Peyer's patch (tissue), 4 donors: ENCODE measurements around the gene ZNF697. TPM values are rescaled to one million over a fixed set of nuclear protein-coding genes. Genes with fewer than 3 reads are reported as not detected.
"Not testable (repeated sequence)": the region's sequence is repeated elsewhere in the genome, so short reads cannot be mapped to it uniquely, and the experiment has no call there.

Experiments
- DNase-seq, 3 donors: peaks; one replicate each; pipeline ENCODE4 v3.0.0-alpha.2; 2017 to 2019
- H3K27ac ChIP-seq, 4 donors: fragments of 200-600 bp; sonication (generic); one replicate each; pipeline ENCODE4 v1.5.1; 2016 to 2019
- H3K27me3 ChIP-seq, 2 donors: fragments of 200-600 bp; sonication (generic); one replicate each; pipeline ENCODE4 v1.5.1; 2019
- H3K36me3 ChIP-seq, 3 donors: fragments of 200-600 bp; sonication (generic); one replicate each; pipeline ENCODE4 v1.5.1; 2016 to 2019
- H3K4me1 ChIP-seq, 4 donors: fragments of 200-600 bp; sonication (generic); one replicate each; pipeline ENCODE4 v1.5.1; 2016 to 2019
- H3K4me3 ChIP-seq, 4 donors: fragments of 200-600 bp; sonication (generic); 1 replicate in 3 of 4; 2 replicates in 1 of 4; pipeline ENCODE4 v1.5.1; 2016 to 2019; ENCODE audit warnings: mild to moderate bottlenecking in 1 of 4
- H3K9me3 ChIP-seq, 4 donors: fragments of 200-600 bp; sonication (generic); one replicate each; pipeline ENCODE4 v1.5.1; 2016 to 2019; ENCODE audit warnings: mild to moderate bottlenecking in 1 of 4
- POLR2A ChIP-seq, 2 donors: fragments of 450-650 bp; IDR thresholded peaks; one replicate each; pipeline ENCODE4 v1.5.1; 2017; ENCODE audit warnings: antibody characterized with exemption in 2 of 2, mild to moderate bottlenecking in 2 of 2, moderate library complexity in 2 of 2
- total RNA-seq, 4 donors: library from RNA; depleted of rRNA; stranded (reverse); fragments of >200 nt; gene quantifications; one replicate each; pipeline ENCODE4 v1.1.0, GENCODE V29; 2016
- TF ChIP-seq, protein P1 (sequence below), 6 experiments: fragments of 450-650 bp in 4 of 6; fragments of 200-600 bp in 2 of 6; sonication (generic) in 1 of 6; IDR thresholded peaks; one replicate each; pipeline ENCODE4 v1.5.1; 2017 to 2019; ENCODE audit warnings: antibody characterized with exemption in 6 of 6, mild to moderate bottlenecking in 3 of 6, moderate library complexity in 1 of 6

ZNF697 gene
- 1 to 10 TPM; 4.4 to 6.3 (median 5.0) TPM for total RNA-seq

DNA sequence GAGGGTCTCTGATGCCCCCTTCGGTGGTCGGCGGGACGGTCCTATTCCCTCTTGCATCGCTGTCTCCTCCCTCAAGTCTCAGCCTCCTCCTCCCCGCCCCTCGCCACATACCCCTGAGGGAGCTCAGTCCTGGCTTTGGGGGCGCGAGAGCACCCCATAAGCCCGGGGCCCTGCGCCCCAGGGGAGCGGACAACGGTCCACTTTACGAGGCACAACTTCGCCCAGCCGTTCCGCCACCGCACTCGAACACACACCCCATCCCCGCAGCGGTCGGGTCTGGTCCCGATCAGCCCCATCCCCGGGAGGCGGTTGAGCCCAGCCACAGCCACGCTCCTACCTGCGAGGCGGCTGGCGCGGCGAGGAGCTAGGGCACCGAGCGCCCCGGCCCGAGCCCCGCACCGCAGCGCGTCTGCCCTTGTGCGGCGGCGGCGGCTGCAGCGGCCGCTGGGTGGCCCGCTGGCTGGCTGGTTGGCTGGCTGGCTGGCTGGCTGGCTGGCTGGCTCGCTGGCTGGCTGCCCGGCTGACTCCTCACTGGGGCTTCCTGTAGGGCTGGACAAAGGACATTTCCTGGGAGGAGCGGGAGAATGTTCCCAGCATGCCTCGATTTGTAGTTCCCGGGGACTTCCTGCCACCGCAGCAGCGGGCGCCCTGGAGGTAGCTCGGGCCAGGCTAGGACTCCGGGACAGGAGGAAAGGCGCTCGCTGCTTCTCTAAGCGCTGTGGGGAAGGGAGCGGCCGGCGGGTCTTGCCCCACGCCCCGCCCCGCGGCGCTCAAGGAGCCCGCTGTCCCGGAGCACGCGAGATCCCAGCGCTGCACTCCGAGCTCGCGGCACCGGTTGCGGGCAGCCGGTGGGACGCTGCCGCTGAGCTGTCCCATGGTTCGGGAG lies at the start of gene ZNF697:
ZNF697 (minus strand) TSS at position 533 of the 886 bp plus-strand sequence. CDS start 22,166 bp downstream, outside the sequence.
- Histone ChIP-seq H3K36me3 (no peaks in the 10 kb centered on the region), H3K4me1 (peaks cover 0 to 9% (median 4%) of the 10 kb centered on the region in 4 donors), H3K4me3 (peak within 1 kb of the TSS; percentile 49 to 92 (median 73)), H3K27me3 (no peaks in the 10 kb centered on the region), H3K27ac (peak within 1 kb of the TSS; percentile 67 to 87 (median 78)), H3K9me3 (no peaks in the 10 kb centered on the region)
- peak; percentile 69 to 82 for TF ChIP-seq POLR2A (IDR thresholded peaks at IDR 0.05)
- TF ChIP-seq, protein P1, sequence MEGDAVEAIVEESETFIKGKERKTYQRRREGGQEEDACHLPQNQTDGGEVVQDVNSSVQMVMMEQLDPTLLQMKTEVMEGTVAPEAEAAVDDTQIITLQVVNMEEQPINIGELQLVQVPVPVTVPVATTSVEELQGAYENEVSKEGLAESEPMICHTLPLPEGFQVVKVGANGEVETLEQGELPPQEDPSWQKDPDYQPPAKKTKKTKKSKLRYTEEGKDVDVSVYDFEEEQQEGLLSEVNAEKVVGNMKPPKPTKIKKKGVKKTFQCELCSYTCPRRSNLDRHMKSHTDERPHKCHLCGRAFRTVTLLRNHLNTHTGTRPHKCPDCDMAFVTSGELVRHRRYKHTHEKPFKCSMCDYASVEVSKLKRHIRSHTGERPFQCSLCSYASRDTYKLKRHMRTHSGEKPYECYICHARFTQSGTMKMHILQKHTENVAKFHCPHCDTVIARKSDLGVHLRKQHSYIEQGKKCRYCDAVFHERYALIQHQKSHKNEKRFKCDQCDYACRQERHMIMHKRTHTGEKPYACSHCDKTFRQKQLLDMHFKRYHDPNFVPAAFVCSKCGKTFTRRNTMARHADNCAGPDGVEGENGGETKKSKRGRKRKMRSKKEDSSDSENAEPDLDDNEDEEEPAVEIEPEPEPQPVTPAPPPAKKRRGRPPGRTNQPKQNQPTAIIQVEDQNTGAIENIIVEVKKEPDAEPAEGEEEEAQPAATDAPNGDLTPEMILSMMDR (IDR thresholded peaks at IDR 0.05): peak in 3 of 6 experiments; percentile 52 to 74 (median 60)
- DNase-seq: peak; percentile 60 to 98 (median 96)

DNA sequence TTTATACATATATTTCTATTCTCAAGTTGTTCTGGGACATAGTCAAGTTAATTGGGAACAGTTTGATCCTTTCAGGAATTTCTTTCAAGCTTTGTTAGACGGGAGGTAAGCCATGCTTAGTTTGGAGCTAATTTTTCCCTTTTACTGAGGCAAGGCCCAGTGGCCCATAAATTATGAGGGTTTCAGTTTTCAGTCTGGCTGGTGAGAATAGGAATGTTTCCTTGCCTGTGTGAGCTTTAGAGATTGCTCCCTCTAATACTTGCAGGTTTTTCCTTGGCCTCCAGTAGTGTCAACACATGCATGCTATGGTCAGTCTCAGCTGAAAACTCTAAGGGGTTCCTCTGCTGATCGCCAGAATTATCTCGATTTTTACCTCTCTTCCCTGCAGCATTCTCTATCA lies 49.5 kb upstream of the ZNF697 start:
- Histone ChIP-seq H3K9me3 (peaks cover 0 to 9% (median 4%) of the 10 kb centered on the region in 4 donors), H3K4me1 (no peaks in the 10 kb centered on the region), H3K27me3 (no peaks in the 10 kb centered on the region), H3K36me3 (no peaks in the 10 kb centered on the region), H3K27ac (no peak overlapping the region), H3K4me3 (no peak overlapping the region)
- no peak for DNase-seq
- TF ChIP-seq, protein P1 (IDR thresholded peaks at IDR 0.05): no peak
- no peak for TF ChIP-seq POLR2A (IDR thresholded peaks at IDR 0.05)

DNA sequence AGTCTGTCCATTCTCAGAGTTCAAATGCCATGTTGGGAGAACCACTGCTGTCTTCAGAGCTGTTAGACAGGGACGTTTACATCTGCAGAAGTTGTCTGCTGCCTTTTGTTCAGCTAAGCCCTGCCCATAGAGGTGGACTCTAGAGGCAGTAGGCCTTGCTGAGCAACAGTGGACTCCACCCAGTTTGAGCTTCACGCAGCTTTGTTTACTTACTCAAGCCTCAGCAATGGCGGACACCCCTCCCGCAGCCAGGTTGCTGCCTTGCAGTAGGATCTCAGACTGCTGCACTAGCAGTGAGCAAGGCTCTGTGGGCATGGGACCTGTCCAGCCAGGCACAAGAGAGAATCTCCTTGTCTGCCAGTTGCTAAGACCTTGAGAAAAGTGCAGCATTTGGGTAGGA lies 48.8 kb upstream of the ZNF697 start:
- H3K27me3 ChIP-seq, DNase-seq, H3K27ac ChIP-seq, H3K36me3 ChIP-seq, H3K4me1 ChIP-seq, H3K9me3 ChIP-seq, H3K4me3 ChIP-seq: not testable (repeated sequence)

DNA sequence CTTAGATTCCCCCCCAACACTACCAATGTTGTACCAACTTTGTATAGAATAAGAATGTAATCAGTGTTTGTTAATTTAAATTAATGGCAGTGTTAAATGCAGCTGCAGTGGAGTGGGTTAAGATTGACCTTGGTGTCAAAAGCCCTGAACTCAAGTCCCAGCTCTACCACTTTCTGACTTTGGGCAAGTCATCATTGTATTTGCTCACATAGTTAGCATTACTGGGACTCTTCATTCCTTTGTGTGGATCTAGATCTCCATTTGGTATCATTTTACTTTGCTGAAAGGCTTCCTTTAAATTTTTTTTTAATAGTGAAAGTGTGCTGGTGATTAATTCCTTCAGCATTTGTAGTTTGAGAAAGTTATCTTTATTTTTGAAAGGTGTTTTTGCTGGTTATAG lies 41.4 kb upstream of the ZNF697 start:
- H3K4me1 ChIP-seq: no peaks in the 10 kb centered on the region
- H3K4me3 ChIP-seq: no peak overlapping the region
- no peak for DNase-seq
- no peaks in the 10 kb centered on the region for H3K36me3 ChIP-seq
- H3K27me3 ChIP-seq: no peaks in the 10 kb centered on the region
- H3K9me3 ChIP-seq: no peaks in the 10 kb centered on the region
- TF ChIP-seq POLR2A (IDR thresholded peaks at IDR 0.05): no peak
- TF ChIP-seq, protein P1 (IDR thresholded peaks at IDR 0.05): no peak
- no peak overlapping the region for H3K27ac ChIP-seq

DNA sequence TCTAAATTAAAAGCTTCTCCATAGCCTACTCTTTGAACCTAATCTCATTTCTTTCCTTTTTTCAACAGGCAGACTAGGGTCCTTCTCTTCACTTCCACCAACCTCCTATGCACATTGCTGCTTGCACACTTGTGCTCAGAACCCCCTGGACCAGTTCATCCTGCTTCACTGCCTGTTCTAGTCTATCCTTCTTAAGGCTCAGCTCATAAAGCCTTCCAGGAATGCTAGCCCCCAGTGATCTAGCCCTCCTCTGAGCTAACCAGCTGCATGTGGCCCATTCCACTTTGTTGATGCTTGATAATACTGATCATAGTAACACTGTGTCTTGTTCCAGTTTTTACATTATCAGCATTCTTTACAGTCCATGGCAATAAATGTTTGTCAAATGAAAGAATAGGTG lies 40.7 kb upstream of the ZNF697 start:
- no peaks in the 10 kb centered on the region for H3K9me3 ChIP-seq
- TF ChIP-seq, protein P1 (IDR thresholded peaks at IDR 0.05): no peak
- no peak for TF ChIP-seq POLR2A (IDR thresholded peaks at IDR 0.05)

DNA sequence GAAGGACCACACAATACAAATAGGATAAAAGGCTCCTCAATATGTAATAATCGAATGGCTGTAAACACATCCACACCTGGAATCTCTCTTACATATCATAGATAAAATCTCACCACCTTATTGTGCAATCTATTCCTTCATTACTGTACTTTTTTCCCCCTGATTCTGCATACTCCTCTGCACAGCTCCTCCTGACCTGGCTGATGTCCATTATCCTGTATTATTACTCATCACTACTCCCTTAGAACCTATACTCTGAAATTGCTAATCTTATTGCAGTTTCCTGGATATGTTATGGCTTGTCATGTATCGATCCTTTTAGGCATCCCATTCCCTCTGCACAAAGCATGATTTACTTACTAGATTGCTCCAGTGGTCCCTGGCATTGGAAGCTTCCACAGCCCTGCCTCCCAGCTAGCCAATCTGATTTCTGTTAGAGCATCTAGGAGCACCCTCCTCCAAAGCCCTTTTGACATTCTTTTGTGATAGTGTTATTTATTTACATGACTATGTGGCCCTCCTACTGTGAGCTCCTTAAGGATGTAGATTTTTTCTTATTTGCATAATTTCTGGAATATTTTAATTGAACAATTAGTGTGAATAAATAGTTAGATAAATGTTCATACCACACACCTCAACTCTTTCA lies 39.5 kb upstream of the ZNF697 start:
- Histone ChIP-seq H3K27ac (no peak overlapping the region), H3K4me3 (no peak overlapping the region)
- TF ChIP-seq POLR2A (IDR thresholded peaks at IDR 0.05): no peak
- TF ChIP-seq, protein P1 (IDR thresholded peaks at IDR 0.05): no peak

More for the DNA sequence above, 40.7 kb upstream of the ZNF697 start:
- no peak for DNase-seq
- Histone ChIP-seq H3K27ac (no peak overlapping the region), H3K4me1 (no peaks in the 10 kb centered on the region), H3K27me3 (no peaks in the 10 kb centered on the region), H3K4me3 (no peak overlapping the region), H3K36me3 (no peaks in the 10 kb centered on the region)

More for the DNA sequence above, 39.5 kb upstream of the ZNF697 start:
- Histone ChIP-seq H3K9me3 (no peaks in the 10 kb centered on the region), H3K4me1 (no peaks in the 10 kb centered on the region), H3K36me3 (no peaks in the 10 kb centered on the region), H3K27me3 (no peaks in the 10 kb centered on the region)
- DNase-seq: no peak
